Stomach (tissue), 4 donors: ENCODE data around the gene CDC42SE1.

Source experiments
- EP300 ChIP-seq: sonication (generic); formaldehyde crosslinking; IDR thresholded peaks from one replicate; pipeline ENCODE4 v1.6.1; 2017; ENCODE audit warnings: antibody characterized with exemption
- POLR2A ChIP-seq, 4 donors: fragments of 450-650 bp; IDR thresholded peaks; one replicate each; pipeline ENCODE4 v1.6.1; 2016; ENCODE audit warnings: antibody characterized with exemption in 4 of 4, control low read depth in 2 of 4, mild to moderate bottlenecking in 1 of 4, moderate library complexity in 1 of 4
- TF ChIP-seq, protein P1 (sequence below), 7 experiments: fragments of 450-650 bp in 4 of 7; fragments of 200-600 bp in 3 of 7; sonication (generic) in 3 of 7; IDR thresholded peaks; one replicate each; pipeline ENCODE4 v1.5.1; 2016 to 2019; ENCODE audit warnings: antibody characterized with exemption in 7 of 7, control low read depth in 2 of 7, mild to moderate bottlenecking in 1 of 7

DNA sequence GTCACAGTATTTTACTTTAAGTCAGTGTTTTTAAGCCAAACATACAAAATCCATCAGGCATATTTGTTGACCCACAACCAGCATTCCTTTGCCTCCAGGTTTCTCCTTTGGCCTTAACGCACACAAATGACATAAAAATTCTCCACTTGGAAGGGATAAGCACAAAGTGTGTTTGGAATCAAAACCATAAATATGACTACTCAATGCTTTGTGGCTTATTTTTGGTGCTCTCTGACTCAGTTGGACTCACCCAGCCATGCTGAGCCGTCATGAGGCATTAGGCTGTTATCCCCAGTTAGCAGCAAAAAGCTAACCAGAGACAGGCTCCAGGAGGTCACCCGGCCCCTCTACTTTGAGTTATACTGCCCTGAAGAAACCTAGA, 50.2 kb downstream of the CDC42SE1 start:
- TF ChIP-seq POLR2A (IDR thresholded peaks at IDR 0.05) (no peak), EP300 (no peak)
- TF ChIP-seq, protein P1, sequence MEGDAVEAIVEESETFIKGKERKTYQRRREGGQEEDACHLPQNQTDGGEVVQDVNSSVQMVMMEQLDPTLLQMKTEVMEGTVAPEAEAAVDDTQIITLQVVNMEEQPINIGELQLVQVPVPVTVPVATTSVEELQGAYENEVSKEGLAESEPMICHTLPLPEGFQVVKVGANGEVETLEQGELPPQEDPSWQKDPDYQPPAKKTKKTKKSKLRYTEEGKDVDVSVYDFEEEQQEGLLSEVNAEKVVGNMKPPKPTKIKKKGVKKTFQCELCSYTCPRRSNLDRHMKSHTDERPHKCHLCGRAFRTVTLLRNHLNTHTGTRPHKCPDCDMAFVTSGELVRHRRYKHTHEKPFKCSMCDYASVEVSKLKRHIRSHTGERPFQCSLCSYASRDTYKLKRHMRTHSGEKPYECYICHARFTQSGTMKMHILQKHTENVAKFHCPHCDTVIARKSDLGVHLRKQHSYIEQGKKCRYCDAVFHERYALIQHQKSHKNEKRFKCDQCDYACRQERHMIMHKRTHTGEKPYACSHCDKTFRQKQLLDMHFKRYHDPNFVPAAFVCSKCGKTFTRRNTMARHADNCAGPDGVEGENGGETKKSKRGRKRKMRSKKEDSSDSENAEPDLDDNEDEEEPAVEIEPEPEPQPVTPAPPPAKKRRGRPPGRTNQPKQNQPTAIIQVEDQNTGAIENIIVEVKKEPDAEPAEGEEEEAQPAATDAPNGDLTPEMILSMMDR (IDR thresholded peaks at IDR 0.05): no peak
